ENCODE results near the gene PPP1R7.

Gene PPP1R7

GRCh38 chr2:241133436-241133820 is 16.8 kb upstream of the PPP1R7 start:
- H3K27ac ChIP-seq: no peak overlapping the region
- DNase-seq (ENCODE audit: low spot score): no peak
- POLR2A ChIA-PET (ENCODE audit: low non-redundant PET): no interaction called here
- TF ChIP-seq CTCF (conservative IDR thresholded peaks at IDR 0.05; ENCODE audit: low read depth): no peak
- CTCF ChIA-PET: interaction anchor here (1.1 kb wide), 1 partner anchor 11 kb away, joined by 3 read pairs; no protein-coding TSS in a partner anchor

GRCh38 chr2:241134711-241135110 is 15.6 kb upstream of the PPP1R7 start:
- no peak for TF ChIP-seq CTCF (conservative IDR thresholded peaks at IDR 0.05; ENCODE audit: low read depth)
- POLR2A ChIA-PET (ENCODE audit: low non-redundant PET): no interaction called here
- H3K27ac ChIP-seq: no peak overlapping the region
- DNase-seq (ENCODE audit: low spot score): no peak
- CTCF ChIA-PET: interaction anchor here (1.1 kb wide), 1 partner anchor 10 kb away, joined by 3 read pairs; no protein-coding TSS in a partner anchor

- DNase-seq (ENCODE audit: low spot score): no peak
- no peak overlapping the region for H3K27ac ChIP-seq
- CTCF ChIA-PET: interaction anchor here (0.6 kb wide), 1 partner anchor 90 kb away, joined by 6 read pairs; no protein-coding TSS in a partner anchor
- POLR2A ChIA-PET (ENCODE audit: low non-redundant PET): no interaction called here
- no peak for TF ChIP-seq CTCF (conservative IDR thresholded peaks at IDR 0.05; ENCODE audit: low read depth)
These were observed 14.5 kb upstream of the PPP1R7 start for GRCh38 chr2:241135737-241136136.

DNA sequence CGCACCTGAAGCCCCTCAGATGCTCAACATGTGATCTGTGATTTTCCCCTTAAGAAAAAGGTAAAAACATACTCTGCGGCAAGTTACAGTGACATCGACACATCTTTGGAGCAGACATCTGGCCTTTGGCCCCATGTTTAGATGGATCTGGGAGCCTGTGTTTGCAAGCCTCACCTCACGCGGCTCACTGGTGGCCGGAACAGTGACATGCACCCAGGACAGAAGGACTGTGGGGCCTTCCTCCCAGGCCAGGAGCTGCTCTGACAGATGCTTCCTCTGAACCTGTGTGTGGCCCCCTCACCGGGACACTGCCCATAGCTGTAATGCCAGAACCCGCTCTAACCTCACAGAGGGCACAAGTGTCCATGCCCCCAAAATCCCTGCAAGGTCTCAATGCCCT is 14.1 kb upstream of the PPP1R7 start:
- no peak for DNase-seq (ENCODE audit: low spot score)
- CTCF ChIA-PET: interaction anchor here (1.0 kb wide), 1 partner anchor 10 kb away, joined by 3 read pairs; no protein-coding TSS in a partner anchor
- POLR2A ChIA-PET (ENCODE audit: low non-redundant PET): no interaction called here
- no peak for TF ChIP-seq CTCF (conservative IDR thresholded peaks at IDR 0.05; ENCODE audit: low read depth)
- H3K27ac ChIP-seq: no peak overlapping the region

DNA sequence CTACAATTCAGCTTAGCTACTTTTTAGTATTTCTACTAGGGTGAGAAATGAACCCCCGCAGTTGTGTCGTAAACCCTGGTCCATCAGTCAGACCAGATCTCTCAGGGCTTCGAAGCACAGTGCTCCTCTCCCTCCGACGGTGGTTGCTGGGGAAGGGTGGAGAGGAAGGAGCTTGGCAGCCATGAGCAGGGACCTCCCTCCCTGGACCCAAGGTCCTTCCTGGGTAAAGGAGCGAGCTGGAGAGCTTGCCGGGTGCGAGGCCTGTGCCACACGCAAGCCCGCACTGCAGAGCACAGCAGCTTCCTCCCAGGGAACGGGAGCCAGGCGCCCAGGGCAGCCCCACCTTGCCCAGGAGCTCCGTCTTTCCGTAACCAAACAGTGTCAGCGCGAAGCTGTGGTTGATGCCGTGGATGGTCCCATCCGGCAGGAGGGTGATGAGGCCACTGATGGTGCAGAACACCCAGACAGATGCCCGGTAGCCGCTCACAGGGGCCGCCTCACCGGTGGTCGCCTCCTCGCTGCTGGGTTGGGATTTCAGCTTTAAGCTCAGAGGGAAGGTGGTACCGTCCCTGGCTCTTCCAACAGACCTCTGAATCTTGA is 13.5 kb upstream of the PPP1R7 start:
- CTCF ChIA-PET: interaction anchor here (0.7 to 1.0 kb wide), 3 partner anchors 9 to 243 kb away, joined by 3 to 9 read pairs (median 3); partner anchors contain the start of gene MTERF4
- DNase-seq (ENCODE audit: low spot score): no peak
- POLR2A ChIA-PET (ENCODE audit: low non-redundant PET): no interaction called here
- no peak for TF ChIP-seq CTCF (conservative IDR thresholded peaks at IDR 0.05; ENCODE audit: low read depth)
- no peak overlapping the region for H3K27ac ChIP-seq

DNA sequence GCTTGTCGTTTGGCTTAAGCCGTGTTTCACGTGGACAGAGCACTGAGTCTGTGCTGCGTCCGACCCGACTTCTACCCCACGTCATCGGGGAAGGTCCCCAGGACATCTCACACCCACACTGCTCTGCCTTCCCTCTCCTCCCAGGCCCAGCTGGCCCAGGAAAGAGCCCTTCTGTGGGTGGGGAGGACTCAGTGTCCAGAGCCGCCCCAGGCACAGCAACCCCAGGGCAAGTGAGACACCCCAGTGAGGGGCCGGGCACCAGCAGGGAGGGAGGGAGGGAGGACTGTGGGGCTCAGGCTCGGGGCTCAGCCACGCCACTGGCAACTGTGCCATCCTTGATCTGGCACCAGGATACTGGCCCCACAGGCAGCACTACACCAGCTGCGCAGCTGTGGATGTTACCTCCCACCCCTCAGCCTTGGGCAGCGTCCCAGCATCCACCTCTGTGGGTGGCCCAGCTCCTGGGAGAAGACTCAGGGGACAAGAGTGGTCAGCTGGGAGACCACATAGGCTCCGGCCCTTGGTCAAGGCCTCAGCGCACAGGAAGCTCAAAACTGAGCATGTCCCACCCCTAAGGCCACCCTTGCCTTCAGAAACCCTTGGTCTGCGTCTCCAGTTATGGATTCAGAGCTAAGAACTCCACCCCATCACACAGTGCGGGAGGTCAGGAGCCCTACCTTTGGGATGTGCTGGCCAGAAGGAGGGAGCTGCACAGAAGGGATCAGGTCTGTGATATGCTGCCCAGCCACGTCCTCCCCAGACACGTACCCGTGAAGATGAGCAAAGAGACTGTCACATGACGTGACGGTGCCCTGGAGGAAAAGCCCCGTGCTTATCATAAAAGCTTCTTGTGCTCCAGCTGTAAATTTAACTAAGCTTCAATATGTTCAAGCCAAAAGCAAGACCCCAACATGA is 12.7 kb upstream of the PPP1R7 start:
- ChIA-PET CTCF (interaction anchor here (0.6 to 1.0 kb wide), 4 partner anchors 8 to 365 kb away, joined by 3 to 9 read pairs (median 3); partner anchors contain the start of gene MTERF4), POLR2A (ENCODE audit: low non-redundant PET) (no interaction called here)
- H3K27ac ChIP-seq: no peak overlapping the region
- no peak for DNase-seq (ENCODE audit: low spot score)
- TF ChIP-seq CTCF (conservative IDR thresholded peaks at IDR 0.05; ENCODE audit: low read depth): no peak
